ENCODE measurements around the gene TSHB. TPM values are rescaled to one million over a fixed set of nuclear protein-coding genes. Genes with fewer than 3 reads are reported as not detected.
A peak's percentile ranks its signal among the peaks of the same experiment; 100 is the strongest.

The TSHB gene
- total RNA-seq, 4 donors from 2014 or later = not detected

DNA sequence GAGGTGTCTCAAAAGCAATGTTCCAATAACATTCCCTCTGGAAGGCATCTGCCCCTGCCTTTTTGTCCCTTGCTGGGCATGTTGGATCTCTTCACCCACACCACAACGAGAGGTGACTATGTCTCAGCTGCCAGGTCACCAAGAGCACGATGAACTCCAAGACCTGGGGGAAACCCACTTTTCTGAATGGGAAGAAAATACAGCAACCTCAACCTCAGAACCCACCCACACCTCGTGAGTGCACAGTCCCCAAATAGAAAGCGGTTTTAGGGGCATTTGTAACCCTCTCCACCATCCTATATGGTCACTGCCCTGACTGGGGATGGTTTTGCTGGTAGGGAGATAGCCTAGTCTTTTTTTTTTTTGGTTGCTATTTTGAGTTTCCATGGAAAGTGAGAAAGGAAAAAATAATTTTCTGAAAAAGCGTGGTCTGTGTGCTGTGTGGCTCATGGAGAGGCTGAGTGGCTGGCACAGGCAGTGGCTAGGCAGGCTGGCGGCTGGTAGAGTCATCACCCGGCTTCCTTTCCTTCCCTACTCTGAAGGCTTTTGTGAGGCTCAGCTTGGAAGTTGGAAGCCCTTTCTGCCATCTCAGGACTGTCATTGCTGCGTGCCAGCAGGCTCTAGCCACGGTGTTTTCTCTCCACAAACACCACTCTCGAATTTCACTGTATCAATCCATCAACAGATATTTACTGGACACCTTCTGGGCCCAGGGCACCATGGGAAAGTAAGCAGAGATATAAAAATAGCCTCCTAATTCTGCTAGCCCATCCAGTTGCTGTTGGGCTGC, 43.9 kb downstream of the TSHB start:
- Histone ChIP-seq H3K4me1 (peaks cover 0 to 13% of the 10 kb centered on the region in 2 donors), H3K36me3 (no peaks in the 10 kb centered on the region), H3K27me3 (no peaks in the 10 kb centered on the region), H3K27ac (peak overlapping the region in 1 of 4 donors; percentile 65), H3K4me3 (no peak overlapping the region), H3K9me3 (no peaks in the 10 kb centered on the region)
- no peak for ATAC-seq
- intact Hi-C loops (cut with DNase I; ENCODE audit: low total_unique reads) = no loop called here
- in situ Hi-C loops (cut with MboI; ENCODE audit: low sequenced_read_pairs in 4 of 4) = loop anchor here in 1 of 4 donors (25.0 kb wide), 1 partner anchor 736 kb away; no protein-coding TSS in a partner anchor
- no peak for DNase-seq
- no peak for TF ChIP-seq POLR2A (IDR thresholded peaks at IDR 0.05)
- TF ChIP-seq, protein P1, sequence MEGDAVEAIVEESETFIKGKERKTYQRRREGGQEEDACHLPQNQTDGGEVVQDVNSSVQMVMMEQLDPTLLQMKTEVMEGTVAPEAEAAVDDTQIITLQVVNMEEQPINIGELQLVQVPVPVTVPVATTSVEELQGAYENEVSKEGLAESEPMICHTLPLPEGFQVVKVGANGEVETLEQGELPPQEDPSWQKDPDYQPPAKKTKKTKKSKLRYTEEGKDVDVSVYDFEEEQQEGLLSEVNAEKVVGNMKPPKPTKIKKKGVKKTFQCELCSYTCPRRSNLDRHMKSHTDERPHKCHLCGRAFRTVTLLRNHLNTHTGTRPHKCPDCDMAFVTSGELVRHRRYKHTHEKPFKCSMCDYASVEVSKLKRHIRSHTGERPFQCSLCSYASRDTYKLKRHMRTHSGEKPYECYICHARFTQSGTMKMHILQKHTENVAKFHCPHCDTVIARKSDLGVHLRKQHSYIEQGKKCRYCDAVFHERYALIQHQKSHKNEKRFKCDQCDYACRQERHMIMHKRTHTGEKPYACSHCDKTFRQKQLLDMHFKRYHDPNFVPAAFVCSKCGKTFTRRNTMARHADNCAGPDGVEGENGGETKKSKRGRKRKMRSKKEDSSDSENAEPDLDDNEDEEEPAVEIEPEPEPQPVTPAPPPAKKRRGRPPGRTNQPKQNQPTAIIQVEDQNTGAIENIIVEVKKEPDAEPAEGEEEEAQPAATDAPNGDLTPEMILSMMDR (IDR thresholded peaks at IDR 0.05 in 4 of 5, conservative IDR thresholded peaks at IDR 0.05 in 1 of 5) = no peak

- TF ChIP-seq, protein P1 (IDR thresholded peaks at IDR 0.05 in 4 of 5, conservative IDR thresholded peaks at IDR 0.05 in 1 of 5) = no peak
- TF ChIP-seq POLR2A (IDR thresholded peaks at IDR 0.05) = no peak
- Histone ChIP-seq H3K36me3 (no peaks in the 10 kb centered on the region), H3K27ac (no peak overlapping the region), H3K27me3 (no peaks in the 10 kb centered on the region), H3K4me1 (peaks cover 0 to 13% of the 10 kb centered on the region in 2 donors), H3K4me3 (no peak overlapping the region), H3K9me3 (no peaks in the 10 kb centered on the region)
- ATAC-seq = no peak
- intact Hi-C loops (cut with DNase I; ENCODE audit: low total_unique reads) = no loop called here
- in situ Hi-C loops (cut with MboI; ENCODE audit: low sequenced_read_pairs in 4 of 4) = loop anchor here in 1 of 4 donors (25.0 kb wide), 1 partner anchor 738 kb away; no protein-coding TSS in a partner anchor
- no peak for DNase-seq
These were observed 45.4 kb downstream of the TSHB start for GRCh38 chr1:115074839-115075534.

DNA sequence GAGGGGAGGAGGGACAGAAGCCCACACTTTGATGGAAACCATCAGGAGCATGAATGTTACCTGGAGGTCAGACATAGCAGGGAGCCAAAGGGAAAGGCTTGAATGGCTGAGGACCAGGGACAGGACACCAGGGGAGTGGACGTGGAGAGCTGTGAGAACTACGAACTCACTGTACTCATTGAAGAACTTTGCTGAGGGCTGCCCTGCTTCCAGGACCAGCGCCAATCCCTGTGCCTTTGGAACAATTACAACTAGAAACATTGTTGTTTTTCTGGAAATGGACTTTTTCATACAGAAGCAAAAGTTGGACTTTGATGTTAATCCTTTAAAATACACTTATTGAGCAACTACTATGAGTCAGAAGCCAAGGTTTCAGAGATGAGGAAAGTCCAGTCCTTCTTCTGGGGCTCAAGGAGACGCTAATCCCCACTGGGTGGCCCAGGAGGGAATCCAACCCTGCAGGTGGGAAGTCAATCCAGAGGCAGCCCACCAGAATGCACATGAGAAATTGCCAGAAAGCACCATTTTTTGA, 46.8 kb downstream of the TSHB start:
- in situ Hi-C loops (cut with MboI; ENCODE audit: low sequenced_read_pairs in 4 of 4) = no loop called here
- H3K4me3 ChIP-seq = no peak overlapping the region
- no peak overlapping the region for H3K27ac ChIP-seq
- no peaks in the 10 kb centered on the region for H3K36me3 ChIP-seq
- TF ChIP-seq, protein P1 (IDR thresholded peaks at IDR 0.05 in 4 of 5, conservative IDR thresholded peaks at IDR 0.05 in 1 of 5) = no peak
- TF ChIP-seq POLR2A (IDR thresholded peaks at IDR 0.05) = no peak
- H3K4me1 ChIP-seq = peaks cover 0 to 13% of the 10 kb centered on the region in 2 donors
- DNase-seq = no peak
- H3K27me3 ChIP-seq = no peaks in the 10 kb centered on the region
- no peaks in the 10 kb centered on the region for H3K9me3 ChIP-seq
- intact Hi-C loops (cut with DNase I; ENCODE audit: low total_unique reads) = no loop called here
- no peak for ATAC-seq

DNA sequence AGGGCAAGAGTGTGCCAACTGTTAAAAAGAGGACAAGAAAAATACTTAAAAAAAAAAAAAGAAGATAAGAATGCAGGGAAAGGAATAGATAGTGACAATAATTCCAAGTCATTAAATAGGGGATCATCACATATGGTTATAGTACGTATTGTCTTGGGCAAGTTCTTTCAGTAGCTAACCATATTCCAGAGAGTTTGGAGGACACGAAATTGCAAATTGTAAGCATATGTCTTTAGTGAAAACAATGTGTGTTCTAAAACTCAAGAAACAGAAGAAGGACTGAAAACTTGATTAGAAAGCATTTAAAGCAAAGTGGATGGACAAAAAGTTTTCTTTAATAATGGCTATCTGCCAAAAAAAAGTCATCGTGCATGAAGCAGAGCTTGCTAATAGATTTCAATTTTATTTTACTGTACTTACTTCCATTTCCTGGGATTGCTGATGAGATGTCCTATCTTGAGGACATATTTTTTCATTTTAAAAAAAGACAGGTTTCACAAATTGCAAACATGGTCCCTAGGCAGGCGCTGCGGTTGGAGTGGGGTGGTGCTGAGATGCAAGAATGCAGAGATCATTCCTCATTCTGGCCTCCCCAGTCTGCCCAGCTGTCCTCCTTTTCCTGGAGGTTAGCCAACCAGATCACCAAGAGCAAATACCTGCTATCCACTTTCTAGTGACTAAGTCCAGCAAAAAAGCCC, 47.8 kb downstream of the TSHB start:
- no peak for TF ChIP-seq POLR2A (IDR thresholded peaks at IDR 0.05)
- TF ChIP-seq, protein P1 (IDR thresholded peaks at IDR 0.05 in 4 of 5, conservative IDR thresholded peaks at IDR 0.05 in 1 of 5) = no peak

More for the DNA sequence above, 47.8 kb downstream of the TSHB start:
- Histone ChIP-seq H3K4me3 (no peak overlapping the region), H3K27ac (no peak overlapping the region), H3K4me1 (peaks cover 0 to 13% of the 10 kb centered on the region in 2 donors), H3K36me3 (no peaks in the 10 kb centered on the region), H3K9me3 (no peaks in the 10 kb centered on the region), H3K27me3 (no peaks in the 10 kb centered on the region)
- DNase-seq (no peak), ATAC-seq (no peak)
- intact Hi-C loops (cut with DNase I; ENCODE audit: low total_unique reads) (no loop called here), in situ Hi-C loops (cut with MboI; ENCODE audit: low sequenced_read_pairs in 4 of 4) (no loop called here)

Measured in gastrocnemius medialis (tissue), 4 donors.